GM18526 (cell line): ENCODE results near the gene KLHL9.

Experiments
- POLR2A ChIP-seq: IDR thresholded peaks from 3 replicates; pipeline ENCODE4 v1.6.1; 2011; ENCODE audit not compliant: insufficient read length; ENCODE audit errors: extremely low read depth

Gene KLHL9

GRCh38 chr9:21326526-21327139 lies 8.6 kb downstream of the KLHL9 start:
- TF ChIP-seq POLR2A: no peak

GRCh38 chr9:21324047-21324446 lies 11.2 kb downstream of the KLHL9 start:
- no peak for TF ChIP-seq POLR2A

- TF ChIP-seq POLR2A: no peak
Measured at GRCh38 chr9:21322911-21323461, 12.2 kb downstream of the KLHL9 start.

GRCh38 chr9:21320465-21320864 lies 14.7 kb downstream of the KLHL9 start:
- no peak for TF ChIP-seq POLR2A

- TF ChIP-seq POLR2A: no peak
Measured at GRCh38 chr9:21317956-21318923, 17.0 kb downstream of the KLHL9 start.

- no peak for TF ChIP-seq POLR2A
Measured at GRCh38 chr9:21316860-21317259, 18.3 kb downstream of the KLHL9 start.

- no peak for TF ChIP-seq POLR2A
Measured at GRCh38 chr9:21316032-21316842, 19.0 kb downstream of the KLHL9 start.

- TF ChIP-seq POLR2A: no peak
Measured at GRCh38 chr9:21314152-21314551, 21.1 kb downstream of the KLHL9 start.

- no peak for TF ChIP-seq POLR2A
Measured at GRCh38 chr9:21311889-21312288, 23.3 kb downstream of the KLHL9 start.

- TF ChIP-seq POLR2A: no peak
Measured at GRCh38 chr9:21305213-21305612, 30.0 kb downstream of the KLHL9 start, which contains the start of gene IFNA5. Gene IFNA5 (minus strand): TSS chr9:21305313. CDS start chr9:21305256, 57 bp downstream.

GRCh38 chr9:21295992-21296391 lies 39.2 kb downstream of the KLHL9 start:
- no peak for TF ChIP-seq POLR2A

GRCh38 chr9:21294904-21295538 lies 40.2 kb downstream of the KLHL9 start:
- no peak for TF ChIP-seq POLR2A

GRCh38 chr9:21294364-21294774 lies 40.8 kb downstream of the KLHL9 start:
- TF ChIP-seq POLR2A: no peak

GRCh38 chr9:21289848-21290247 lies 45.4 kb downstream of the KLHL9 start:
- no peak for TF ChIP-seq POLR2A

GRCh38 chr9:21287280-21287679 lies 47.9 kb downstream of the KLHL9 start:
- TF ChIP-seq POLR2A: no peak

- TF ChIP-seq POLR2A: no peak
Measured at GRCh38 chr9:21286659-21287058, 48.5 kb downstream of the KLHL9 start.
